NT2/D1 (cell line): Measurements from ENCODE around the gene HNRNPUL1.

Experiments used
- YY1 ChIP-seq: IDR thresholded peaks from 2 replicates; pipeline ENCODE4 v1.6.1; 2011; ENCODE audit not compliant: insufficient read length, insufficient read depth
- ZNF274 ChIP-seq: IDR thresholded peaks from 2 replicates; pipeline ENCODE4 v1.6.1; 2011; ENCODE audit warnings: mild to moderate bottlenecking, low read depth, low read length

DNA sequence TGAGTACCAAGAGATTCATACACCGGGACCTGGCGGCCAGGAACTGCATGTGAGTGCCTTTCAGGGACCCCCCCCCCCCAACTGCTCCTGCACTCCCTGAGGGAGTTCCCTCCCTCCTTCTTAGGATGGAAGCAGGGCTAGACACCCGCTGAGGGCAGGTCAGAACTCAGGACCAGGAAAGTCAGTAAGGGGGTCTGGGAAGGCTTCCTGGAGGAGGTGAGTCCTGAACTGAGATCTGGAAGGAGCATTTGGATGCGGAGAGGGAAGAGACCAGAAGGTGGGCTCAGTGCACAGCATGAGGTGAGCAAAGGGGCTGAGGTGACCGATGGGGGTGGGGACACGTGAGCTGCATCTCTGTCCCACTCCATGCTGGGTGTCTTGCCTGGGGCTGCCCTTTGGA lies 10.5 kb upstream of the HNRNPUL1 start:
- no peak for TF ChIP-seq YY1
- TF ChIP-seq ZNF274: no peak
